NAMALWA (cell line): Measurements from ENCODE around the gene DCLK1.

Source experiments
- DNase-seq: peaks from one replicate; pipeline ENCODE4 v3.0.0-alpha.2; 2015; ENCODE audit warnings: low spot score

Gene DCLK1

GRCh38 chr13:35859981-35860380 is 271.2 kb downstream of the DCLK1 start:
- DNase-seq = no peak

DNA sequence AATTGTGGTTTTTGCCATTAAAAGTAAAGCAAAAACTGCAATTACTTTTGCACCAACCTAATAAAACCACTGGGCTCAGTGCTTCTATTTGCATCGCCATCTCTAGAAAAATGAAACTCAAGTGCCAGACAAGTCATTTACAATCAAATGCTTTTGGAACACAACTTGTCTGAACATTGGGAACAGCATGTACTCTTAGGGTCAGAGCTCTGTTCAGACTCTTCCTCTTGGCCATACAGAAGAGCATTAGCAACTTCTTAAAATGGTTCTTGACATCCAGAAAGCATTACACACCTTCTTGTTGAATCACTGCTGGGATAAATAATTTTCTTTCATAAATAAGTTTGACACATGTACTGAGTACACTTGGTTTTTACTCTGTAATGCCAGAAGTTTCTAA is 272.5 kb downstream of the DCLK1 start:
- no peak for DNase-seq

GRCh38 chr13:35857769-35858168 is 273.4 kb downstream of the DCLK1 start:
- DNase-seq = no peak

GRCh38 chr13:35856721-35857364 is 274.3 kb downstream of the DCLK1 start:
- no peak for DNase-seq

DNA sequence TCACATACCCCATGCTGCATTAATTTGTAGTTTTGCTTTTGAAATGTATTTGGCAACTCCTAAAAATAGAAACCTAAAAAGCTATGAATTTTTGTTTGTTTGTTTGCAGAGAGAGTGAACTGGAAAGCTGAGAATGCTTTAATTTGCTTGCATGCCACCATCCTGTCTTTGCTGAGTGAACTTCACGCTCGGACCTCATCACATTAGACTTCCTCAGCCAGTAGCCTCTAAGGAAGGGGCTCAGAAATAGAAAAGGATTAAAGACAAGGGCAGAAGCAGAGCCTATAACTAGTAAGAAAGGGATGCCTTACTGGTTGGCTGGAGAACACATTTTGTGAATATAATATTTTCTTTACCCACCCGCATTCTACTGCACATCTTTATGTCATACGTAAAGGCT is 275.1 kb downstream of the DCLK1 start:
- no peak for DNase-seq

DNA sequence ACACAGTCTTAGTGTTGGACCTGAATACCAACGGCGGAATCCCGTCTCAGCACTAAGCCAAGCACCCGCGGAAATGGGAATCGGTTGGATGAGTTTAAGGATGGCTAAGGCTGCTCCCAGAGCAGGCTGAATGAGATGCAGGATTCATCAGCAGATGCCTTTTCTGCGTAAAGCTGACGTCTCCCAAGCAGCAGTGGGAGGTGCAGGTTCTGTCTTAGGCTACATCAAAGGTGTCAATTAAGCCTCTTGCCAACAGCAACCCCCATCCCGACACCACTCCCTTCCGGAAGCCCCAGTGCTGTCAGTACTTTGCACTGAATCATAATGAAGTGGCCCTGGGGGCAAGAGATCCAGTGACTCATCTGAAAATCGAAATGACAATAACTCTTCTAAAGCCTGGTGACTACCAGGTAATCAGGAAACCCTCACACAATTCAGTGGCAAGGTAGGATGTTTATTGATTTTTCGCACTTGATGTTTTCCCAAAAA is 275.6 kb downstream of the DCLK1 start:
- DNase-seq = no peak

- no peak for DNase-seq
Observed at GRCh38 chr13:35854286-35854685, 276.9 kb downstream of the DCLK1 start.

DNA sequence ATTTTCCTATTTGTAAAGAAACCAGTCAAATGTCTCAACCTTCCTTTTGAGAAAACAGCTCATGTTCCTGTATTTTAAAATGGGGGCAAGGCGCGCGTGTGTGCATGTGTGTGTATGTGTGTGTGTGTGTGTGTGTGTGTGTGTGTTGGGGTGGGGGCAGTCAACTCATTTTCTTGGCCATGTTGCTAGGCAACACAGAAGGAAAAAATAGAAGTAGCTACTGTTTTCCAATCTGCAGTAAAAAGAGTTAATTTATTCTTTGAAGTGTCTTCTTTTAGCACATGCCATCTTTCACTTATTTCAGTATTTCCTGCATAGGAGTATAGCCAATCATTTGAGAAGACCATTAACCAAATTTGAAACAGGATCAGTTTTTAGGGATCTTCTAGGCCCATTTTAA is 279.3 kb downstream of the DCLK1 start:
- no peak for DNase-seq

DNA sequence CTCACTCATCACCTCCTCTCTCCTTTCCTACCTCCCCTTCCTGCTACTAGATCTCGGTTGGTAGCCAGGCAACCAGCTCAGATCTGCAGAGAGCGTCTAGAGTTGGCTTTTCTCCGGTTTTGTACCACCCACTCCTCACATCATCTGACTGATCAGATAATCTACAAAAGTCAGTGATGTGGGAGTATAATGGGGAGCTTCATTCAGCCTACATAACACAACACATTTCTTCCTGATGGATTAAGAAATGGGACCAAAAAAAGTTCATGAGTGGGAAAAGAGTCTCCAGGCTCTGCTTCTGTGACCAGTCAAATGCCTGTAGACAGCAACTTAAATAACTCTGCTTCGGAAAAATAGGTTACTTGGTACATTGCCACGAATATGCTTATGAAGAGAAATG is 279.8 kb downstream of the DCLK1 start:
- DNase-seq = no peak

DNA sequence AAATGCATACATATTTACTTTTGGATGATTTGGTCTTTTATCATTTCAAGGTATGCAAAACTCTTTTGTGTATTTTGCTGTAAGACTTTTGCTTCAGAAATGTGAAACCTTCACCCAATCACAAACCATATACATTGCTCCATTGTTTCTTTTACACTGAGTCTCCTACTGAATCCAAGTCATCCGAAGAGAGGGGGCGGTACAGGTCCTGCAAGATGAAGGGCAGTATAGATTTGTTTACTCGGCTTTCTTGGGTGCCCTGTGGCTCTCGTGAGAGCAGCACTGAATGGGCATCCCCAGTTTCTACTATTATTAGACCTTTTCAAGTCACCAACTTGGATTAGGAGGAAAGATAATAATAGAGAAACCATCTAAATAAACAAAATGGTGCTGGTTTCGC is 280.6 kb downstream of the DCLK1 start:
- no peak for DNase-seq

DNA sequence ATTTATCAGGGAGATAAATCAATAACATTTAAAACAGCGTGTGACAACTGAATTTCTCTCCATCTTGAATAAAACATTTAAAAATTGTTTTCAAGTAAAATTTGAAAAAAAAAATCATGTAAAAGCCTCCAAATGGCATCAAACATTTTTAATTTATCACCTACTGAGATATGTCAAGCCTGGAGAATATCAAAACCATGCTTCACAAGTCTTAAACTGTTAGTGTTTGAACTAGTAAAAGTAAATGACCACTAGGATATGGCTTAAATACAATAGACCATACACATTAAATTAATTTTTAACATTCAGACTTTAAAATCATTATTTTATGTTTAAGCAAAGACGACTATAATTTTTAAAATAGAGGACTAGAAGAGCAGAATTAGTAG is 281.9 kb downstream of the DCLK1 start:
- DNase-seq = no peak

DNA sequence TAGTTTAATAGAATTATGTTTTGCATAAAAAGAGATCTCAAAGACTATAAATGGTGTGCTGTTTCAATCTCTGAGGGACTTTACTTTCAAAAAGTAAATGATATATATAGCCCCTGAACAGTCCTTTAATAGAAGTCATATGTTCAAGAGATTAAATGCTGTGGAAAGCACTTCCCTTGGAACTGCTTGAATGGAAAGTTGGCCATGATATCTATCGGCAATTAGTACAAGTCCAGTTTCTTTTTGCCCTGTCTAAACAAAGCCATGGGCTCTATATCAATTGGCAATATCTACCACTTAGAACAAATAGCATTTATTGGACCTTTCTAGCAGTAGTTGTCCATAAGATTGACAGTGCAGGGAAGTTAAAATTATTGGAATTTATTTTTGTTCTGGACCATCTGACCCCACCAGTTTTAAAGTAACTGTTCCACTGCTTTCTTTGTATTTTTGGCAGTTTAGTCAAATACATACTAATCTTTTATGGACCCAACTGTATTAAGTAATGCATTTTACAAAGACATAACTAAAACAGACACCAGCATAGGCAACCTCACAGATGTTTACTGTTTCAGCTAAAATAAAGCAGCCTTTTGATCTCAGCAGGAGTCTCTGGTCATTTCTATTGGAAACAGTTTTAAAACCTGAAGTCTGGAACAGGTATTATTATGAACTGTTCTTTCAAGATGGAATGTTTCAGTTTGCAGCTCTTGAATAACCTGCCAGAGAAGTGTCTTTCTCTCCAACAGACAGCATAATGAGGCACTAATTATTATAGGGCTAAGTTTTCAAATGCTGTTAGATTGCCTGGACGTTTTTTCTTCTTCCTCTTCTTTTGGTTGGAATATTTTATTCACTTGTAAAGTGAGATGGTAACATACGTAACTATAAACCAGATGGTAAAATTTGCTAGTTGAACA is 282.6 kb downstream of the DCLK1 start:
- no peak for DNase-seq

DNA sequence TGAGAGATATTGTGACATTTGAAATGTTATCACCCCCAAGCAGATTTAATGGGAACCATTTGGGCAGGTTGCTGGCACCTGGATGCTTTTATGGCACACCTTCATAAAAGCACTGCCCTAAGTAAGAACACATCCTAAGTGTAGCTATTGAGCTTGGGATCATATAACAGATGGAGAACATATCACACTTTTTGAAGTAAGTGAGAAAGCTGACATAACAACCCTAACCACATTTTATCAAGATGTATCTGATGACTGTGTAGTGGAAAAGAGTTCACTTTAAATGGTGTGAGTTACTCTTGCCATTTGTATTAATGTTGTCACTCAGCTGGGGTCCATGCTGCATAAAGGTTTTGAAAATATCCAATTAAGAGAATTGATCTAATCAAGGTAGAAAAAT is 287.9 kb downstream of the DCLK1 start:
- no peak for DNase-seq

DNA sequence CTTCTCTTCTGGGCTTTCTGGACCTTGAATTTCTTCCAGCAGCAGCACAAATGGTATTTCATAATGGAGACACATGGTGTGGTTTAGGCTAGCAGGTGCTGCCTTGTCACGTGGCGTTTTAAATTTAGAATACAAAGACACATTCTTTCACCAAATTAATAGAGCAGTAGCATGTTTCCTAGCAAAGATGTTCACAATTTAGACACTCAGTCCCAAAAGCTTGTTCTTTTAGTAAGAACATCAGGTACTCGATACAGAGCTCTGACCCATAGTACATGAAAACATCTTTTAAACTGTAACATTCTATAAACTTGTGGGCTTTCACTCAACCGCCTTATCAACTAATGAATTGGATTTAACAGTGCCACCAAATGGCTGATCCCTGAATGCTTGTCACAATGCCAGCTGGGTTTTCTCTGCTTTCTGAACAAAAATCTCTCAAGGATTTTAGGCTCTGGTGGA is 290.1 kb downstream of the DCLK1 start:
- DNase-seq = no peak

DNA sequence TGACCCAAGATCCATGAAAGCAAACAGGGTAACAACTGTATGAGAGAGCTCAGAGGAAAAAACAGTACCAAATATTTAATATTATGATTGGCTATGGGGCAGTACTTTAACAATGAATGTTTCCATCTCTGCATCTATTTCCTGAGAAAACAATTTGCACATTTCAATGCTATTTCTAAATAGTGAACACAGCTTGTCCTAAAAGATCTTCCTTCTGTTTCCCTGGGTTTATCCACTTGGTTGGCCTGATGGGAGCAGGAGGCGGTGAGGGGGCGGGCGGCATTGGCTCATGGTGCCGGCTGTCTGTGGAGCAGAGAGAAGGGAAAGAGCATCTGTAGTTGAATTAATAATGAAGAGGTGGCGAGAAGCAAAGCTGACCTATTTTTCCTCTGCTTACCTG is 291.4 kb downstream of the DCLK1 start:
- no peak for DNase-seq

- no peak for DNase-seq
Observed at GRCh38 chr13:35838356-35838755, 292.8 kb downstream of the DCLK1 start.

DNA sequence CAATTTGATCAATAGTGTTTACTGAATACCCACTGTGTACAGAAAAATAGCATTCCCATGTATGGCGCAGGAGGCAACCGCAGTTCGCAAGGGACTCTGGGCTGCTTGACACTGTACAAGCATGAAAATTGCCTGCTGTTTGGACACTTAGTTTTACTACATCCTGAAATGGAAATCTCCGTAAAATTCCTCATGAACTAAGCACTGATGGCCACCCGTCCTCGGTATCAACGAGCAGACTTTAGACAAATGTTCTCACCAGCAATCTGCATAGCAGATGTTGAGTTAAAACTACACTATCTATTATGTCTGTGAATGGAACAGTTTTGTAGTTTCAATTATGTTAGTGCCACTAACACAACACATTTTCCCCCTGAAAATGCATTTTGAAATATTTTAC is 294.7 kb downstream of the DCLK1 start:
- DNase-seq = no peak

DNA sequence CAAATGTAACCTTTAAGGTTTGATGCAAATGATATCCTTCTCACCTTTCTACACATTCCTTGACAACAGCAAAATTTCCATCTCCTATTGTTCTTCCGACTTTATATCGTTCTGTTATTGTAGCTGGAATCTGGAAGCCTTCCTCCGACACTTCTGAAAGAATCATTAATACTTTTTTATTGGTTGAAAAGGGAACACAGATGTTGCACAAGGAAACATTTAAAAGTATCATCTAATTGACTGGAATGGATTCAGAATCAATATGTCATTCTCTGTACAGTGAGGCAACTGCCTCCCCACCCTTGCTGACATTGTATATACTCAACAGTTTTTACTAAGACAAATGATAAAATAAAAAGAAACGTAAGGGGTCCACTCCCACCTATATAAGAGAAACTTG is 295.2 kb downstream of the DCLK1 start:
- no peak for DNase-seq

DNA sequence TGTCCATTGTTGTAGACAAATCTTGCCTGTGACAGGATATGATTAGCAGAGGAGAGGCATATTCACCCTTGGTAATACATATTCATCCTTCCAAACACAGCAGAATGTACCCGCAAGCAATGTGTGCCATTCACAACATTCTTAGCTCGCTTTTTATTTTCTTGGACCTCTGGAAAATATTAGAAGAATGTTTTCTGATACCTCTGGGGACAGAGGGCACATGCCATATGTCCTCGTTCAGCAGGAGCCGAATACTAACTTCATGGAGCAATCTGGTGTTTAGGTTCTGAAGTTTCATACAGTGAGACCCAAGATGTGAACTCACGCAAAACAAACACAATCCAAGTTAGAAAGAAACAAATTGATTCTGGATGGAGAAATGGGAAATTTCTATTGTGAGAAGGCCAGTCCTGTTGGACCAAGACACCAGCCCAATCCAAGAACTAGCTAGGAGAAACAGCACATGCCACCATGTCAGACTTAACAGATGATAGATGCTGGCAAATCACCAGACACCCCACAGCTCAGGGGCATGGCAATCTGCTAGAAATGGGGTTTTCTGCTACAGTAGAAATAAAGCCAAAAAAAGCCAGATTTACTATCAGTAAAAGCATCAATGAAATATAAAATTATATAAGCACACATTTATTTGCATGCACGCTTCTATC is 297.4 kb downstream of the DCLK1 start:
- no peak for DNase-seq

GRCh38 chr13:35833031-35833430 is 298.2 kb downstream of the DCLK1 start:
- no peak for DNase-seq

DNA sequence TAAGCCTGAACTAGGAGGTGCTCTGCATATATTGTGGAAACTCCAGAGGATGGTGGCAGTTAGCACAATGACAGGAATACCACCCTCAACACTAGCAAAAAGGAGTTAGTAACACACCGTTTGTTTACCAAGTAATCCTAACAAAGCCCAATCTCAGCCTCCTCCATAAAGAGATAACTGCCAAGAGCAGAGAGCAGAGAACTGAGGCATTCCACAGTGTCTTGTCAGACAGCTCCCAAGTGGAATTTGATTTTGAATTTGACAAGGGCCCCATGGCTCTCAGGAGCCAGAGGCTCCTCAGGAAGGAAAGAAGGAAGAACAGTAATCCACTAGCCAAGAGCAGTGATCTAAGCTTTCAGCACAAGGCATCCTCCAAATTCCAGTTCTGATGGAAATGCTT is 298.6 kb downstream of the DCLK1 start:
- DNase-seq = no peak

GRCh38 chr13:35830850-35831450 is 300.2 kb downstream of the DCLK1 start:
- no peak for DNase-seq
